DMS153 treated with DMSO at 0.1 percent for 48 hours (cell line): ENCODE measurements around the gene BTN1A1.
A peak's percentile ranks its signal among the peaks of the same experiment; 100 is the strongest.
"Not testable (repeated sequence)": the region's sequence is repeated elsewhere in the genome, so short reads cannot be mapped to it uniquely, and the experiment has no call there.

Source experiments
- DNase-seq: peaks from one replicate; lab custom pipeline; 2025; ENCODE audit not compliant: unreplicated experiment; lab: John Stamatoyannopoulos, UW

BTN1A1 gene

DNA sequence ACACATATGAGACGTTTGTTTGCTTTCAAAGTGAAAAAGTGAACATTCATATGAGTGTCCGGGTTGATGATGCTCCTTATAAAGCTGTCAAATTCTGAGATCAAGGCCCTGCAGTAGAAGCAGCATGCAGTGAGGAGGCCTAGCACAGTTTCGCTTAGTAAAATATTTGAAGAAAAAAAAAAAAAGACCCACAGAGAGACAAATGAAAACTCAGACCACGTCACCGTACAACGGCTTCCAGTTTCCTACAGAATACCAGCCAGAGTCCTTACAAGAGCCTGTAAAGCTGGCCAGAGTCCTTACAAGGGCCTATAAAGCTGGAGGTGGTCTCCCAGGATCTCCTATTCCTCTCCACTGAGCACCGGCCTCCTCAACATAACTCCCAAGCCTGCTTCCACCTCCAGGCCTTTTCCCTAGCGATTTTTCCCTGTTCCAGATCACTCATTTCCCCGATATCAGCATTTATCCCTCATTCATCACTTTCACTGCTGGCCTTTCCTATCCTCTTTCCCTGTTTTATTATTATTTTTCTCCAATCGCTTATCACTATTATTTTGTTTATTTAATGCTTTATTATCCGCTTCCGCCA, 36.6 kb downstream of the BTN1A1 start:
- no peak for DNase-seq

DNA sequence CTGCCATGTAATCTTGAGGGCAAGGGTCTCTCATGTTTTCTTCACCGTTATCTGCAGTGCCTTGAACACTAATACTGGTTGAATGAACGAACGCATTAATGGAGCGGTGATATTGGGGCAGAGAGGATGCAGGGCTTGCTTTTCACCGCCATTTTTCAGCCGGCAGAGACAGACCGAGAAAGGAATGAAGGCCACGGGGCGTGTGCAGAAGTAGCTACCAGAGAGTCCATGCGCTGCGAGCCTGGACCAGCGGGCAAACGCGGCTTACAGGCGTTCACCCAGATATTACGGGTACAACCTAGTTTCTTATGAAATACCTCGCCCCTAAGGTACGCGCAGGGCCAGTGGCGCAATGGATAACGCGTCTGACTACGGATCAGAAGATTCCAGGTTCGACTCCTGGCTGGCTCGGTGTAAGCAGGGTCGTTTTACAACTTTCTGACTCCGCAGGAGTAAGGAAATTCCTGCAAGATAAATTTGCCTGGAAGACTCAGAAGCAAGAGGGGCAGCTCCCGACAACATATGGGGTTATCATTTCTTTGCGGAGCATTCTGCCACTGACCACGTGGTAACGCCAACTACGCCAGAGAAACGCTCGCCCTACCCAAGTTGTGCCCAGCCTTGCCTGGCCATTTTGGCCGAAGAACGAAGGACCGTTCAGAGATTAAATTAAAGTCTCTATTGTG, 37.2 kb downstream of the BTN1A1 start:
- DNase-seq, result peak; percentile 86

DNA sequence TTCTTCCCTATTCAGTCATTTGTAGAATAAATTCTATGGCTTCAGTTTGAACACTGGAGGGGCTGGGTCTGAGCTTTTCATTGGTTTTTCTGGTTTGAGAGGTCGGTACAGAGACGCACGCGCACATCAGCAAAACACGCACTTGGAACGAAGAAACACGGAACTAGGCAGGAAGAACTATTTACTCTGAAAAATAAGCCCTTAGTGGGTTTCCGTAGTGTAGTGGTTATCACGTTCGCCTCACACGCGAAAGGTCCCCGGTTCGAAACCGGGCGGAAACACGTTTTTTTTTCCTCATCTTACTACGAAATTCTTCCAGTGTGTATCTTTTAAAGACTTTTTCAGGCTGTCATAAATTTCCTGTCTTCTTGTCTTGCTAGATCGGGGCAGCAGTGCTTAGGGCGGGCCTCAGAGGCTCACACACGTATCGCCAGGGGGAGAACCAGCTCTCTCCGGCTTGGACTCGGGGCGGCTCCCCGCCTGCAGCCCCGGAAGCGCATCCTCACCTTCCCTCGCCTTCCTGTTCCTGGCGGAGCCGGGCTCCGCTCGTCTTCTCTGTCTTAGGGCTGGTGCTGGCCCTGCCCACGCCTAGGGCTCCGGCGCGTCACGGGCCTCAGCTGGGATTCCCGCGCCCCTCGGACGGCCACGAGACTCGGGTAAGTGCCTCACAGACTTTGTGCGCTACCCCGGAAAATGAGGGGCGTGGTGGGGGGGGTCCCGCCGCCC, 37.9 kb downstream of the BTN1A1 start, which contains the start of gene HMGN4:
Gene HMGN4, plus strand, starts transcription at position 521 of the 726 bp plus-strand sequence. CDS start 6,841 bp downstream, outside the sequence.
- peak; percentile 86 for DNase-seq

DNA sequence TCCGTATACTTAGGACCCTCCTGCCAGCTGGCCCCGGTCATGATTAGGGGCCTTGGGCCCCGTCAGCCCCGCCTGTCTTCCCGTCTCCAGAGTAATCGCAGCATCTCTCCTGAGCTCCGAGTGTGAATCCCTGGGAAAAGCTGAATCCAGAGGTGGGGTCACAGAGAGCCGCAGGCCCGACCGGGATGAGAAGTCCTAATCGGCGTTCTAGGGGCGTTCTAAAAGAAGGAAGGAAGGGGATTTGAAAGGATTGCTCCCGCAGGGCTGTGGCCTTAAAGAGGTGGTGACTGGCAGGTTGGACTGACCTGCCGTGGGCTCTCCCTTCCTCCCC, 38.4 kb downstream of the BTN1A1 start:
- no peak for DNase-seq

DNA sequence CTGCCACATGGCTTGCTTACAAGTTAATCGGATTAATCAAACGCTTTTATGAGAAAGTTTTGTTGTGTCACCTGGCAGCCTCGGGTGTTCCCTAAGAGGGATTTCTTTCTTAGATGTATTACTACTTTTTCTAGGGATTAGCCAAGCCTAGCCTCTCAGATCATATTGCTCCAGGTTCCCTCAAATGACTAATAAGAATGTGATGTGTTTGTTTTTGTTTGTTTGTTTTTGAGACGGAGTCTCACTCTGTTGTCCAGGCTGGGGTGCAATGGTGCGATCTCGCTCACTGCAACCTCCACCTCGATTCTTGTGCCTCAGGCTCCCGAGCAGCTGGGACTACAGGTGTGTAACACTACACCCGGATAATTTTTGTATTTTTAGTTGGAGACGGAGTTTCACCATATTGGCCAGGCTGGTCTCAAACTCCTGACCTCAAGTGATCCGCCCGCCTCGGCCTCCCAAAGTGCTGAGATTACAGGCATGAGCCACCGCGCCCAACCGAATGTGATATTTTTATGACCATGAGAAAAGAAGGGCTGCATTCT, 39.0 kb downstream of the BTN1A1 start:
- DNase-seq, result no peak

DNA sequence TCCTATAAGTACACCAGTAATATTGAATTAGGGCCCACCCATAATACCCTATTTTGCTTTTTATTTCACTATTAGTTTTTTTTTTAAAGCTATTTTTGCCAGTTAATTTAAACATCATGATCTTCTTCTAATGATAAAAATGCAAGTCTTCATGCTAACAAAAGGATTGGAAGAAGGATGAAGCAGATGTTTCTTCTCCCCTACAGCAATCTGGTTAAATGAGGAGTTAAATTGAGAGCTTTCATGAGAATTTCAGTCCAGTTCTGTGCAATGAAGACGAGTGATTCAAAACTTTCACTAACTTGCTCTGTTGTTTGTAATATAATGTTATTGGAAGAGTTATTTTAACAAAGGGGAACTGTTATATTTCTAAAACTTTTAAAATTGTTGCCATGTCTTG, 41.5 kb downstream of the BTN1A1 start:
- DNase-seq, result no peak

DNA sequence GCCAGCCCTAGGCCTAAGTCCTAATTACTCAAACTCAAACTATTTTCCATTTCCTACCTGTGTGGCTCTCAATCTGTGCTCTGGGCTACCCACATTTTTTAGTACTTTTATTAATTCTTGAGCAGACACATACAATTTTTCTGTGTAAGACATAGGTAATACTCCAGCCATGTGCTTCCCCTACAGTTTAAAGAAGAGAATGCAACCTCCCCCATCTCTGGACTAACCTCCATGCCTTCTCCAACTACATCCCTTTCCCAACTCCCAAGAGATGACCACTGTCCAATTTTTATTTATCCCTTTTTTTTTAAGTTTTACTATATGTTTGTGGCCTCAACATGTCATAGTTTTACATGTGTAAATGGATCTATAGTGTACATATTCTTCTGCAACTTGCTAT, 43.9 kb downstream of the BTN1A1 start:
- no peak for DNase-seq

DNA sequence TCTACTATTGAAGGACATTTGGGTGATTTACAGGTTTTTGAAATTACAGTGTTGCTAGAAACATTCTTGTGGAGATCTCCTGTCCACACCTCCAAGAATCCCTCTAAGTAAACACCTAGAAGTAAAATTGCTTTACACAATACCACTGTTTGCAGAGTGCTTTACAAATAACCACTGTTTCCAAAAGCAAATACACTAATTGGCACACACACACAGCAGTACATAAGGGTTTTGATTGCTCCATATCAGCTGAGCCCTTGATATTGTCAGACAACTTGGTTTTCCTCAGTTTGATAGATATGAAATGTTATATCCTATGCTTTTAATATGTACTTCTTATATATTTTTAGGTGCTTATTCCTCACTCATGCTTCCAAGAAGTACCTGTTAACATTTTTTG, 44.4 kb downstream of the BTN1A1 start:
- DNase-seq, result no peak

DNA sequence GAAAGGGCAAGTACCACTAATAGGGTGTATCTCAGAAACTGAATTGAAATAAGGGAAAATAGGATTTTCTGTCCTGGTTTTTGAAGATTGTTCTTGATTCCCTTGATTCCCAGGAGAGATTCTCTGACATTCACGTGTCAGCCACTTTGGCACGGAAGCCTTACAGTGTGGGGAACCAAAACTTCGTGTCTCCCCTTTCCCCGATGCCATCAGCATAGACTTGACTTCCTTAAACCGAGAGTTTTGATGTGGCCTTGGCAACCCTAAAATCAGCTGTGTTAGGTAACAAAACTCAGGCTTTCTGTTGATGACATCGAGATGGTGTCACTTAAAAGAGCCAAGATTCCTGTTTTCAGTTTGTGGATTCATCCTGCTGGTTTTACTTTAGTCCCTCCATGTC, 45.5 kb downstream of the BTN1A1 start:
- no peak for DNase-seq

DNA sequence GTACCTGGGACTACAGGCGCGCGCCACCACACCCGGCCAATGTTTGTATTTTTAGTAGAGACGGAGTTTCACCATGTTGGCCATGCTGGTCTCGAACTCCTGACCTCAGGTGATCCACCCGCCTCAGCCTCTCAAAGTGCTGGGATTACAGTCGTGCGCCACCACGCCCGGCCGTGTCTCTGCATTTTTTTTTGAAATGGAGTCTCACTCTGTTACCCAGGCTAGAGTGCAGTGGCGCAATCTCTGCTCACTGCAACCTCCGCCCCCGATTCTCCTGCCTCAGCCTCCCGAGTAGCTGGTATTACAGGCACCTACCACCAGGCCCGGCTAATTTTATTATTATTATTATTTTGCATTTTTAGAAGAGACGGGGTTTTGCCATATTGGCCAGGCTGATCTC, 47.3 kb downstream of the BTN1A1 start:
- not testable (repeated sequence) for DNase-seq

DNA sequence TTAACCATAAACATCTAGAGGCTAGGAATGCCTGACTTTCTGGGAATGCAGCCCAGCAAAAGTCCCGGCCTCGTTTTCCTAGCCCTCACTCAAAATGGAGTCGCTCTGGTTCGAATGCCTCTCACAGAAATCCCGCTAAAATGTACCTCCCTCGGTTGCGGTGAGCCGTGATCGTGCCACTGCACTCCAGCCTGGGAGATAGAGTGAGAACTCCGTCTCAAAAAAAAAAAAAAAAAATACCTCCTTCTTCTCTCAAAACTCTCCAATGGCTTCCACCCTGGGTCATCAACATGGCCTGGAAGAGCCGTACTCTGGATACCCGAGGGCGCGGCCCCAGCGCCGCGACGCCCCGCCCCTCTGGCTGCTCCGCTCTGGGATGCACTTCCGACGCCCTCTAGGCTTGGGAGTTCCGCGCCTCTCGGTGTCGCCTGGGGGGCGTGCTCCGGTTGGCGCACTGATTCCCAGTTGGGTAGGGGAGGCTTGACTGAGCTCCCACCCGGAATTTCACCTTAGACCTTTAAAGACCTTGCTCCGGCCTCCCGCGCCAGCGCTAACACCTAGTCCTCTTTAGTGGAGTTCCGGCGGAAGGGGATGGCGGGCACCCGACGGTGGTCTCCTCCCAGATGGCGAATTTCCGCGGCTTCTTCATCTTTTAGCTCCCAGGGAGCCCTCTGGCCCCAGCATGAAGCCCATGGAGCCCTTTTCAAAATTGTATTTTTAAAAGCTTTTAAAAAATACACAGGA, 50.3 kb downstream of the BTN1A1 start:
- DNase-seq, result peak; percentile 75

DNA sequence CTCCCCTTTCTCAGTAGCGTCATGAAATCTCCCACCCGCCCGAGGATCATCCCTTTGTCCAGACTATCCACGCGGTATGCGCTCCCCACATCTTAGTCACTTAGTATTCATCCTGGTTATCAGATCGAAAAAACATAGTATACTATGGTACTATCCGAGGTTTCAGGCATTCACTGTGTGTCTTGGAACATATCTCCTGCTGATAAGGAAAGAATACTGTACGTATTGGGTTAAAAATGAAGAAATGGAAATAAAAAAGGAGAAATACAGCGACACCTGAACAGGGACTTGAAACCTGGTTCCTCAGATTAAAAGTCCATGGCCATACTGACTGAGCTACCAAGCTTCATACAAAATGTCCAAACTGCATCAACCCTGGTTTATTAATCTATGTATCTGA, 52.1 kb downstream of the BTN1A1 start:
- DNase-seq, result no peak

DNA sequence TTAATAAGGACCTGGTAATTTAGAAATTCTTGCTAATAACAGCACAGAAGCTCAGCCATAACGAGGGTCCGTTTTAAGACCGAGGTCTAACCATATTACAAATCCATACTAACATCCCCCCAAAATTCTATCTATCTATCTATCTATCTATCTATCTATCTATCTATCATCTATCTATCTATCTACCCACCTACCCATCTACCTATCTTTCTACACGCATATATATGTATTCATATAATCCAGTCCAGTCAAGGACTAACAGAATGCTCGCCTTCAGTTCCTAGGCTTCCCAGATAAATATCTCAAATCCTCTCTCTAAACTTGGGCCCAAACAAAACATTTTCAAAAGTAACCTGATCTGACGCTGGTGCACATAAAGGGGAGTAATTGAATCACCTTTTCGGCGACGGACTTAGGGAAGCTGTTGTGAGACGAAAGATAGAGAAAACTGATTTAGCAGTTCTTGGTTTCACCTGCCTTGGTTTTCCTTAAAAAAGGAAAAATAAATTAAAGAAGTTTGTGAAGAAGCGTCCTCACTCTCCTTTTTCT, 52.6 kb downstream of the BTN1A1 start:
- DNase-seq, result no peak

DNA sequence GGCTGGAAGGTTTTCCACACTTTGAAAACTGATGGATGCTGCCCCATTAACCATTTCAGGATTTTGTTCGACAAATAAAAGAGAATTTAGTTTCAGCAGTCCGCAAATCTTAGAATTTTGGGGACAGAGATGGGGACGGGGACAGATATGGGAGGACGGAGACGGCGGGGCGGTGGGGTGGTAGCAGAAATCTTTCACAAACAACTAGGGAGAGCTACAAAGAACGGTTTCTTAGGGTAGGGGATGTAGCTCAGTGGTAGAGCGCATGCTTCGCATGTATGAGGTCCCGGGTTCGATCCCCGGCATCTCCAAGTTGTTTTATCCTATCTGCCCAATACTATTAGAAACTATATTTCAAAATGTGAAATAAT, 53.1 kb downstream of the BTN1A1 start:
- DNase-seq, result peak; percentile 63

DNA sequence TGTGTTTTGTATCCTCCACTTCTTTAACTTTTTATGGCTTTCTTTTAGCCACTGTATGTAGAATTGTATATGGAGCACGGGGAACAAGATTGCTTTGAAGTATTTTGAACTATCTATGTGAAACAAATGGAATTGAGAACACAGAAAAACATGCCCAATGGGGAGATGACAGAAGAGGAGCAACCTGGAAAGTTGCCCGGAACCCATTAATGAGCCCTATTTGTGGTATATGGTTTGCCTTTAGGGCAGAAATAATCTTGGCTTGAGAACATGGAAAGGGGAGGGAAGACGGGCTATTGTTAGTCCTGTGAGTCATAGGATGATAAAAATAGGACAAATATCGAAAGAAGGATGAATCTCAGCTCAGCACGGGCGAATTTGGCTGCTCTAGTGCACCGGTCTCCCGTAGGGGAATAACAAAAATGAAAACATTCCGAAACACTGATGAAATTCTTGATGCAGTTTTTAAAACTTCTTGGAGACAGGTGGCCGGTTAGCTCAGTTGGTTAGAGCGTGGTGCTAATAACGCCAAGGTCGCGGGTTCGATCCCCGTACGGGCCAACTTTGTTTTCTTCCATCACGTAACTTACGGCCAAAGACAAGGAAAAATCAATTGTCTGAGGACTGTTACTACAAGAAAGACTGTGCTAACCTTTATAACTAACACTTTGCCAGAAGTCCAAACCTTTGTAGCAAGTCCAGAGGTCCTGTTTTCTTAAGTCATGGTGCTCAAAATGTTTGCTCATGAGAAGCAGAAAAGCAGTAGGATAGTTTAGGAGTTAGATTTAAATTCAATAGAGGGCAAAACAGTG, 53.7 kb downstream of the BTN1A1 start:
- peak; percentile 60 for DNase-seq

DNA sequence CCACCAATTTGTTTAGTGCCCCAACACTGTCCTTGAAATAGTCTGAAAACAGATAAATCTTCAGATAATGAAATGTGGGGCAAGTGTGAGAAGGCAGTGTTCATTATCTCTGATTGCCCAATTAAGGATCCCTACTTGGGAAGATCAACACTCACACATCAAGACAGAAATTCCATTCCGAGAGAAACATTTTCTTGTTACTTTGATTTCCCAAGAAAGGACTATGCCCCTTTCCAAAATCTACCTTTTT, 54.3 kb downstream of the BTN1A1 start:
- no peak for DNase-seq

DNA sequence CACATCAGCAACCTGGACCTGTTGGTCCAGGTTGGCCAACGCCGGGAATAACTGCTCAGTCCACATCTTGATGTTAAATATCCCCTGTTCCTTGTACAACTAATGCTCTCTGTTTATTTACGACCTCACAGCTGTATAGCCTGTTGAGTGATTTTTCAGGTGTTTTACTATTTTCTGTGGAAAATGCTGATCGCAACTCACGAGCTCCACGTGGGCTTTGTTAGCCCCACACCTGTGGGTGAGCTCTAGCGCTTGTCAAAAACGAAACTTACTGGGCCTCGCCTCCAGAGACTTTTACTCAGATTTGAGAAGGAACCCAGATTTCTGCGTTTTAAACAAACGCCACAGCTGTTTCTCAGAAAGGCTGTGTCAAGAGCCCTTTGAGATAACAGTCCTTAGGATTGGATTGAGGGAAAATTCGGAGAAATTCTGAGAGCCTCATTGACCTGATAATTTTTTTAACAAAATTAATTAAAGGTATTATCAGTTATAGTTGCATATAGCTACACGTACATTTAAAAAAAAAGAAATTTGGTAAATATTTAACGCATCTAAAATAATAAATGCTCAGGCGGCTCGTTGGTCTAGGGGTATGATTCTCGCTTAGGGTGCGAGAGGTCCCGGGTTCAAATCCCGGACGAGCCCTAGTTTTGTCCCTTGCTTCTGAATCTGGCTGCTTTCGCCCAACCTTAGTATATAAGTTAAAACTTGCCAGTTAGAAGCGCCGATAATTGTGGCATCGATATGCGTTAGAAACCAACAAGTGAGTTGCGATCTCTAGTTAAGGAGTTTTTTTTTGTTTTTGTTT, 54.8 kb downstream of the BTN1A1 start:
- DNase-seq, result no peak

DNA sequence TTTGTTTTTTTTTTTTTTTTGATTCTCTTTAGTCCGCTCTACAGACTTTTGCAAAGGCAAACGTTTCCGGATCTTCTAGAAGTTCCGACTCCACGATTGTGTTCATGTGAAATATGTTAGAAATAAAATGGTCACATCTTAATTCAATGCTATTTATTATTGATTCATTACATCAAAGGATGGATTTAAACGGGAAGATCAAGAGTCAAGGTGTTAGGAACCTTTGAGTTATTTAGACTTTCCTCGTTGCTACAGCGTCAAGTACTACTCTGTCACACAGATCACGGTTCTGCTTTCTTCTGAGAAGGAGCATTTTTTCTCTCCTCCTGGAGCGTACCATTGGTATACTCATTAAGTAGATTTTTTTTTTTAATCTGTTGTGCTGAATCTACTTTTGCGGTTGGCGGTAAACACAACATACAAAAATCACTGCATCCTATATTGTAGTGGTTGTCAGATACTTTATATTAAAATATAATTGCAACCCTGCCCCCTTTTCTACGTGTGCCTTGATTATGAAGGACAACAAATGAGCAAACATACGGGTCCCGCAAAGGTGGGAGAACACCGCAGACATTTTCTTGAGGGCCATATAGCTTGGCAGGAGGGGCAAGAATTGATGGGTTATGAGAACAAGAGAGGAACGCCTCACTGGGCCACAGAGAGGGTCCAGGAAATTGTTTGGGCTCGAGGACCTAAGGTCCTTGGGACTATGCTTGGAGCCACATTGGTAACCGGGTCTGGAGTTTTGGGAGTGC, 55.6 kb downstream of the BTN1A1 start:
- no peak for DNase-seq
